Endothelial cell of umbilical vein (primary cell): ENCODE measurements around the gene ZNRF3.

Source experiments
- EZH2 ChIP-seq: IDR thresholded peaks from 2 replicates; pipeline ENCODE4 v1.6.1; 2012; ENCODE audit warnings: borderline replicate concordance, low read depth, mild to moderate bottlenecking, moderate library complexity, low read length, inconsistent platforms; ENCODE audit not compliant: severe bottlenecking
- GATA2 ChIP-seq: IDR thresholded peaks from 2 replicates; pipeline ENCODE4 v1.7.0; 2011; ENCODE audit warnings: low read depth, mild to moderate bottlenecking, moderate library complexity, mixed read lengths, low read length; ENCODE audit not compliant: insufficient read length, insufficient read depth
- JUN ChIP-seq: IDR thresholded peaks from 2 replicates; pipeline ENCODE4 v1.6.1; 2011; ENCODE audit warnings: borderline replicate concordance, low read depth; ENCODE audit not compliant: insufficient read length, insufficient read depth
- MAX ChIP-seq: IDR thresholded peaks from 2 replicates; pipeline ENCODE4 v1.6.1; 2011; ENCODE audit not compliant: insufficient read depth, insufficient read length
- MYC ChIP-seq: IDR thresholded peaks from one replicate; pipeline ENCODE4 v1.6.1; 2011; ENCODE audit warnings: mild to moderate bottlenecking, low read depth, low read length
- POLR2A ChIP-seq: IDR thresholded peaks from 2 replicates; pipeline ENCODE4 v1.6.1; 2012; ENCODE audit warnings: low read depth, mild to moderate bottlenecking, control low read depth, low read length
- POLR2AphosphoS5 ChIP-seq: IDR thresholded peaks from 2 replicates; pipeline ENCODE4 v1.6.1; 2012; ENCODE audit warnings: low read depth, mild to moderate bottlenecking, control low read depth, low read length, moderate library complexity; ENCODE audit not compliant: insufficient read depth
- TF ChIP-seq, protein P1 (sequence below), 2 donors: IDR thresholded peaks; 1 replicate in 1 of 2; 2 replicates in 1 of 2; pipeline ENCODE4 v1.5.1; 2011; ENCODE audit warnings: low read length in 2 of 2, mild to moderate bottlenecking in 2 of 2, moderate library complexity in 2 of 2, control low read depth in 1 of 2, inconsistent platforms in 1 of 2, low read depth in 1 of 2; ENCODE audit not compliant: insufficient read depth in 1 of 2; ENCODE audit errors: extremely low read depth in 1 of 2

- TF ChIP-seq, protein P1, sequence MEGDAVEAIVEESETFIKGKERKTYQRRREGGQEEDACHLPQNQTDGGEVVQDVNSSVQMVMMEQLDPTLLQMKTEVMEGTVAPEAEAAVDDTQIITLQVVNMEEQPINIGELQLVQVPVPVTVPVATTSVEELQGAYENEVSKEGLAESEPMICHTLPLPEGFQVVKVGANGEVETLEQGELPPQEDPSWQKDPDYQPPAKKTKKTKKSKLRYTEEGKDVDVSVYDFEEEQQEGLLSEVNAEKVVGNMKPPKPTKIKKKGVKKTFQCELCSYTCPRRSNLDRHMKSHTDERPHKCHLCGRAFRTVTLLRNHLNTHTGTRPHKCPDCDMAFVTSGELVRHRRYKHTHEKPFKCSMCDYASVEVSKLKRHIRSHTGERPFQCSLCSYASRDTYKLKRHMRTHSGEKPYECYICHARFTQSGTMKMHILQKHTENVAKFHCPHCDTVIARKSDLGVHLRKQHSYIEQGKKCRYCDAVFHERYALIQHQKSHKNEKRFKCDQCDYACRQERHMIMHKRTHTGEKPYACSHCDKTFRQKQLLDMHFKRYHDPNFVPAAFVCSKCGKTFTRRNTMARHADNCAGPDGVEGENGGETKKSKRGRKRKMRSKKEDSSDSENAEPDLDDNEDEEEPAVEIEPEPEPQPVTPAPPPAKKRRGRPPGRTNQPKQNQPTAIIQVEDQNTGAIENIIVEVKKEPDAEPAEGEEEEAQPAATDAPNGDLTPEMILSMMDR (IDR thresholded peaks at IDR 0.05; ENCODE audit: extremely low read depth in 1 of 2, insufficient read depth in 1 of 2, low read depth in 1 of 2, low read length in 2 of 2): no peak
- TF ChIP-seq JUN (no peak), POLR2AphosphoS5 (no peak), EZH2 (no peak), MAX (no peak), GATA2 (no peak), POLR2A (no peak), MYC (no peak)
These were observed 169.8 kb downstream of the ZNRF3 start for GRCh38 chr22:29053048-29053702.
